K562 (cell line): ENCODE results near the gene TMSB10. TPM values are rescaled to one million over a fixed set of nuclear protein-coding genes. Genes with fewer than 3 reads are reported as not detected.

Source experiments
- AFF1 ChIP-seq, 2 experiments: fragments of 450-650 bp; IDR thresholded peaks; 2 replicates each; pipeline ENCODE4 v1.6.1; 2018; ENCODE audit warnings: mild to moderate bottlenecking in 2 of 2, low read depth in 1 of 2; ENCODE audit not compliant: partially characterized antibody in 2 of 2
- DIDO1 ChIP-seq: fragments of 450-650 bp; IDR thresholded peaks from 2 replicates; pipeline ENCODE4 v1.6.1; 2016; ENCODE audit warnings: low read depth, missing biosample characterization, missing genetic modification characterization
- FOXP1 ChIP-seq: sonication (generic); formaldehyde crosslinking; IDR thresholded peaks from 2 replicates; pipeline ENCODE4 v1.8.0; 2022; ENCODE audit warnings: mild to moderate bottlenecking, missing genetic modification reagents
- PKNOX1 ChIP-seq: fragments of 450-650 bp; IDR thresholded peaks from 2 replicates; pipeline ENCODE4 v1.6.1; 2016
- SMAD4 ChIP-seq: fragments of 250-450 bp; sonication (Bioruptor Pico); conservative IDR thresholded peaks from 2 replicates; pipeline ENCODE4 v1.8.0; 2021; ENCODE audit warnings: inconsistent platforms, mild to moderate bottlenecking, moderate library complexity
- SMC3 ChIP-seq: conservative IDR thresholded peaks from 2 replicates; pipeline ENCODE4 v1.6.1; 2011; ENCODE audit warnings: low read depth, low read length, improper control_type of control experiment; ENCODE audit not compliant: insufficient read depth
- TAF7 ChIP-seq: fragments of 450-650 bp; IDR thresholded peaks from 2 replicates; pipeline ENCODE4 v1.6.1; 2016; ENCODE audit warnings: missing genetic modification characterization, missing compliant biosample characterization
- ZNF717 ChIP-seq: fragments of 250-450 bp; sonication (Bioruptor Pico); IDR thresholded peaks from 2 replicates; pipeline ENCODE4 v1.5.0; 2021
- polyA plus RNA-seq, 8 experiments: library from polyadenylated mRNA; depleted of rRNA in 4 of 8; stranded (reverse) in 5 of 8; unstranded in 3 of 8; fragments of >200 nt; fragmentation: Nextera tagmentation in 2 of 8; fragmentation: Illumina TruSeq in 1 of 8; extraction: Ambion mirVana in 2 of 8; extraction: Trizol in 1 of 8; gene quantifications; 2 replicates each; pipeline versions ENCODE4 v1.2.1 to v1.2.3, GENCODE V29; 2011 to 2014; ENCODE audit warnings: inconsistent platforms in 1 of 8, missing spikeins in 1 of 8
- total RNA-seq, 7 experiments: library from RNA; depleted of rRNA in 6 of 7; stranded (reverse); fragments of >200 nt in 6 of 7; fragmentation: Illumina TruSeq in 2 of 7; extraction: Trizol in 2 of 7; gene quantifications; 2 replicates each; pipeline versions ENCODE4 v1.2.1 to v1.2.3, GENCODE V29; 2011 to 2021; ENCODE audit warnings: low replicate concordance in 1 of 7

Gene TMSB10
- total and polyA plus RNA-seq, 9 of the 15 experiments (the other 6 are each of a cell fraction or from before 2014, with no cell fraction given), result 382 to 2,226 (median 959) TPM

- TF ChIP-seq SMC3, result peak; percentile 51; the same call in 1 of the 2 replicates
- no peak for TF ChIP-seq DIDO1 (tag)
- no peak for TF ChIP-seq TAF7 (tag)
- TF ChIP-seq AFF1 (IDR thresholded peaks at IDR 0.05; ENCODE audit: low read depth in 1 of 2, partially characterized antibody in 2 of 2), result peak in 1 of 2 experiments; percentile 28
- TF ChIP-seq SMAD4 (CRISPR knock-in tag), result 0 out of 2 replicates have a peak, but pooled peaks have one; percentile 19
- TF ChIP-seq FOXP1 (CRISPR knock-in tag), result no peak
- 0 out of 2 replicates have a peak, but pooled peaks have one; percentile 31 for TF ChIP-seq PKNOX1
- TF ChIP-seq ZNF717 (CRISPR knock-in tag), result no peak
Measured at GRCh38 chr2:84881581-84882413, 23.7 kb upstream of the TMSB10 start (continued).
